Caco-2 (cell line): ENCODE results near the gene LIG3. TPM values are rescaled to one million over a fixed set of nuclear protein-coding genes. Genes with fewer than 3 reads are reported as not detected.

Experiments
- BruUV-seq: library from RNA; stranded (reverse); fragments of 400-500 nt; replicated peaks from 2 replicates; lab custom pipeline; 2021; lab: Mats Ljungman, UMichigan
- CTCF ChIA-PET: fragments of 300-600 bp; sonication (Branson Sonifier 250); formaldehyde crosslinking; loops from one replicate; lab custom pipeline; 2022; ENCODE audit warnings: antibody characterized with exemption; lab: Charles Lee
- POLR2A ChIA-PET: fragments of 300-600 bp; sonication (Branson Sonifier 250); formaldehyde crosslinking; loops from one replicate; lab custom pipeline; 2022; ENCODE audit warnings: antibody characterized with exemption; lab: Charles Lee
- DNase-seq, 2 experiments: peaks; one replicate each; pipeline versions ENCODE4 v3.0.0 to v3.0.0-alpha.2; 2020 to 2022
- H3K27me3 ChIP-seq: replicated peaks from 2 replicates; pipeline ENCODE4 v1.6.0; 2011; ENCODE audit warnings: low read length; ENCODE audit not compliant: control insufficient read depth, insufficient read depth
- H3K36me3 ChIP-seq: 2 replicates; pipeline ENCODE4 v1.5.1; 2011; ENCODE audit warnings: low read length; ENCODE audit not compliant: control insufficient read depth, insufficient read depth
- H3K4me1 ChIP-seq: fragments of 250-450 bp; sonication (Bioruptor Pico); 2 replicates; pipeline ENCODE4 v1.5.1; 2020; ENCODE audit warnings: mild to moderate bottlenecking
- H3K4me3 ChIP-seq: 2 replicates; pipeline ENCODE4 v1.5.1; 2011; ENCODE audit warnings: low read depth, mild to moderate bottlenecking, control low read depth, low read length
- H3K9me3 ChIP-seq: fragments of 250-450 bp; sonication (Bioruptor Pico); 2 replicates; pipeline ENCODE4 v1.5.1; 2020; ENCODE audit warnings: mild to moderate bottlenecking, moderate library complexity
- H3K27ac Mint-ChIP-seq: one replicate; pipeline ENCODE4 v1.8.0; 2022; ENCODE audit warnings: mixed read lengths; ENCODE audit not compliant: unreplicated experiment
- H3K27me3 Mint-ChIP-seq: one replicate; pipeline ENCODE4 v1.8.0; 2022; ENCODE audit warnings: mixed read lengths; ENCODE audit not compliant: insufficient read depth, unreplicated experiment
- H3K36me3 Mint-ChIP-seq: one replicate; pipeline ENCODE4 v1.8.0; 2022; ENCODE audit warnings: mild to moderate bottlenecking, mixed read lengths; ENCODE audit not compliant: insufficient read depth, unreplicated experiment
- H3K4me1 Mint-ChIP-seq: one replicate; pipeline ENCODE4 v1.8.0; 2022; ENCODE audit warnings: low read depth, mixed read lengths; ENCODE audit not compliant: unreplicated experiment
- H3K4me3 Mint-ChIP-seq: one replicate; pipeline ENCODE4 v1.8.0; 2022; ENCODE audit warnings: mild to moderate bottlenecking, moderate library complexity, mixed read lengths; ENCODE audit not compliant: unreplicated experiment
- H3K9me3 Mint-ChIP-seq: one replicate; pipeline ENCODE4 v1.8.0; 2022; ENCODE audit warnings: mixed read lengths; ENCODE audit not compliant: unreplicated experiment
- CTCF ChIP-seq, 2 experiments: fragments of 200-600 bp in 1 of 2; IDR thresholded peaks; 1 replicate in 1 of 2; 2 replicates in 1 of 2; pipeline versions ENCODE4 v1.5.1 to v1.8.0; 2011 to 2022; ENCODE audit warnings: antibody characterized with exemption in 1 of 2, control low read depth in 1 of 2, inconsistent platforms in 1 of 2, low read depth in 1 of 2, low read length in 1 of 2, mild to moderate bottlenecking in 1 of 2, moderate library complexity in 1 of 2; ENCODE audit not compliant: insufficient read depth in 1 of 2, severe bottlenecking in 1 of 2, unreplicated experiment in 1 of 2
- intact Hi-C: fragments of 100-400 bp; cut with micrococcal nuclease; formaldehyde crosslinking; loops from one replicate; pipeline ENCODE4 v1.10.0; 2022; ENCODE audit not compliant: unreplicated experiment
- total RNA-seq: library from RNA; stranded (reverse); gene quantifications from 2 replicates; pipeline ENCODE4 v1.2.3, GENCODE V29; 2022

The LIG3 gene
- total RNA-seq, 1 experiment from 2014 or later: 49.9 TPM

GRCh38 chr17:34989473-34989872, 9.2 kb downstream of the LIG3 start:
- DNase-seq: no peak
- intact Hi-C loops: no loop called here
- Mint-ChIP-seq H3K9me3 (no peaks in the 10 kb centered on the region), H3K4me1 (peaks cover 7% of the 10 kb centered on the region), H3K27ac (no peak overlapping the region), H3K27me3 (no peaks in the 10 kb centered on the region), H3K36me3 (peaks cover 18% of the 10 kb centered on the region), H3K4me3 (no peak overlapping the region)
- H3K4me3 ChIP-seq: no peak overlapping the region
- CTCF ChIA-PET: interaction anchor here (0.6 kb wide), 1 partner anchor 1092 kb away, joined by 3 read pairs; no protein-coding TSS in a partner anchor
- no peaks in the 10 kb centered on the region for H3K4me1 ChIP-seq
- POLR2A ChIA-PET: no interaction called here
- H3K9me3 ChIP-seq: no peaks in the 10 kb centered on the region
- TF ChIP-seq CTCF (IDR thresholded peaks at IDR 0.05; ENCODE audit: insufficient read depth in 1 of 2, low read depth in 1 of 2, low read length in 1 of 2, severe bottlenecking in 1 of 2, unreplicated experiment in 1 of 2): no peak
- no peaks in the 10 kb centered on the region for H3K27me3 ChIP-seq
- no TSS peak for BruUV-seq
- H3K36me3 ChIP-seq: peaks cover 2% of the 10 kb centered on the region

- H3K27me3 Mint-ChIP-seq: no peaks in the 10 kb centered on the region
- no peak overlapping the region for H3K27ac Mint-ChIP-seq
- no peak overlapping the region for H3K4me3 ChIP-seq
- no peak for TF ChIP-seq CTCF (IDR thresholded peaks at IDR 0.05; ENCODE audit: insufficient read depth in 1 of 2, low read depth in 1 of 2, low read length in 1 of 2, severe bottlenecking in 1 of 2, unreplicated experiment in 1 of 2)
- no peak overlapping the region for H3K4me3 Mint-ChIP-seq
- intact Hi-C loops: loop anchor here (10.0 kb wide), 1 partner anchor 544 kb away; the partner anchor contains the start of gene SLFN12L
- H3K9me3 ChIP-seq: no peaks in the 10 kb centered on the region
- H3K36me3 ChIP-seq: peaks cover 2% of the 10 kb centered on the region
- POLR2A ChIA-PET: interaction anchor here (1.5 kb wide), 1 partner anchor 10 kb away, joined by 5 read pairs; no protein-coding TSS in a partner anchor
- H3K27me3 ChIP-seq: no peaks in the 10 kb centered on the region
- BruUV-seq: no TSS peak
- H3K36me3 Mint-ChIP-seq: peaks cover 18% of the 10 kb centered on the region
- DNase-seq: no peak
- no peaks in the 10 kb centered on the region for H3K9me3 Mint-ChIP-seq
- no peaks in the 10 kb centered on the region for H3K4me1 ChIP-seq
- H3K4me1 Mint-ChIP-seq: peaks cover 7% of the 10 kb centered on the region
- CTCF ChIA-PET: no interaction called here
Observed at GRCh38 chr17:34990921-34991365, 10.6 kb downstream of the LIG3 start.

DNA sequence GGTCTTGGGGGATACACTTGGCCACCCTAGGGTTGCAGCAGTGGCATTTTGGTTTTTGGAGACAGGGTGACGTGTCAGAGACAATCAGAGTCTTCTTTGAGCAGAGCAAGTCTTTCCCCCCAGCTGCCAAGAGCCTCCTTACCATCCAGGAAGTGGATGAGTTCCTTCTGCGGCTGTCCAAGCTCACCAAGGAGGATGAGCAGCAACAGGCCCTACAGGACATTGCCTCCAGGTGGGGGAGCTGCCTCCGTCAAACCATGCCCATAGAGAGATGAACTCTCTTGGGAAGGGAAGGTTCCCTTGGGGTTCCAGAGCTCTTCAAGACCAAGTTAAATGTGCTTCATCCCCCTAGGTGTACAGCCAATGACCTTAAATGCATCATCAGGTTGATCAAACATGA, 11.3 kb downstream of the LIG3 start:
- Histone ChIP-seq H3K4me1 (no peaks in the 10 kb centered on the region), H3K27me3 (no peaks in the 10 kb centered on the region), H3K9me3 (no peaks in the 10 kb centered on the region), H3K4me3 (no peak overlapping the region), H3K36me3 (peaks cover 2% of the 10 kb centered on the region)
- H3K27me3 Mint-ChIP-seq: no peaks in the 10 kb centered on the region
- H3K4me1 Mint-ChIP-seq: peaks cover 7% of the 10 kb centered on the region
- intact Hi-C loops: loop anchor here (10.0 kb wide), 1 partner anchor 543 kb away; the partner anchor contains the start of gene SLFN12L
- CTCF ChIA-PET: no interaction called here
- no TSS peak for BruUV-seq
- no peaks in the 10 kb centered on the region for H3K9me3 Mint-ChIP-seq
- TF ChIP-seq CTCF (IDR thresholded peaks at IDR 0.05; ENCODE audit: insufficient read depth in 1 of 2, low read depth in 1 of 2, low read length in 1 of 2, severe bottlenecking in 1 of 2, unreplicated experiment in 1 of 2): no peak
- POLR2A ChIA-PET: interaction anchor here (1.5 kb wide), 1 partner anchor 11 kb away, joined by 5 read pairs; no protein-coding TSS in a partner anchor
- peaks cover 13% of the 10 kb centered on the region for H3K36me3 Mint-ChIP-seq
- H3K4me3 Mint-ChIP-seq: no peak overlapping the region
- no peak for DNase-seq
- H3K27ac Mint-ChIP-seq: no peak overlapping the region
